ENCODE results near the gene CD5L.

- TF ChIP-seq KLF6 (CRISPR knock-in tag; IDR thresholded peaks at IDR 0.05; ENCODE audit: borderline replicate concordance): no peak
- TF ChIP-seq PHF20 (IDR thresholded peaks at IDR 0.05; ENCODE audit: partially characterized antibody): no peak
- no peak for TF ChIP-seq NR3C1 (CRISPR knock-in tag; IDR thresholded peaks at IDR 0.05)
These were observed 21.7 kb downstream of the CD5L start, which contains the start of gene FCRL1 for GRCh38 chr1:157819896-157820295.

All from K562 (cell line).